ENCODE results near the gene TLCD3B.
A peak's percentile ranks its signal among the peaks of the same experiment; 100 is the strongest.

TLCD3B gene

GRCh38 chr16:29982560-29983419 is 48.3 kb downstream of the TLCD3B start:
- no peak for TF ChIP-seq CTCF (IDR thresholded peaks at IDR 0.05; ENCODE audit: insufficient read depth, missing control alignments)
- FAIRE-seq, result no peak
- no peak for DNase-seq (ENCODE audit: insufficient read length, low spot score)

DNA sequence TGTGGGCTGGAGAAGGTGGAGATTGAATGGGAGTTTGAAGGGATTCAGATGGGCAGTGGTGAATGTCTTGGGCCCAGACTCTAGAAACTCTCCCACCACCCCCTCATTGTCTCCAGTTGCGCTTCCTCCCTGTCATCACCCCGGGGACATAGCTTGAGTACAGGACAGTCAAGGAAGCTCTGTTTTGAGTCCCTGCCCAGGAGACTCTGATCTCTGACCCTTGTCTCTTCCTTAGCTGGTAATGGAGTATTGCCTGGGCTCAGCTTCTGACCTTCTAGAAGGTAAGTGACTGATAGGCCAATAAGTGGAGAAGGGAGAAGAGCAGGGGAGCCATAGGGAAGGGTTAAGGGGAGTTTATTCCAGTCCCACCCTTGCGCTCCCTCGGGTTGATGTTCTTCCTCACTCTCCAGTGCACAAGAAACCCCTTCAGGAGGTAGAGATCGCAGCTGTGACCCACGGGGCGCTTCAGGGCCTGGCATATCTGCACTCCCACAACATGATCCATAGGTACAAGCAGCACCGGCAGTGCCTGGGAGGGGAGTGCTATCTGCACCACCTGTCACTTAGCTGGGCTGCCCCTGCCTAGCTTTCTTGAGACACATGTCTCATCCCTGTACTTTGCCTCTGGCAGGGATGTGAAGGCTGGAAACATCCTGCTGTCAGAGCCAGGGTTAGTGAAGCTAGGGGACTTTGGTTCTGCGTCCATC is 52.4 kb downstream of the TLCD3B start:
- DNase-seq (ENCODE audit: insufficient read length, low spot score) (no peak), FAIRE-seq (no peak)
- TF ChIP-seq CTCF (IDR thresholded peaks at IDR 0.05; ENCODE audit: insufficient read depth, missing control alignments), result no peak

DNA sequence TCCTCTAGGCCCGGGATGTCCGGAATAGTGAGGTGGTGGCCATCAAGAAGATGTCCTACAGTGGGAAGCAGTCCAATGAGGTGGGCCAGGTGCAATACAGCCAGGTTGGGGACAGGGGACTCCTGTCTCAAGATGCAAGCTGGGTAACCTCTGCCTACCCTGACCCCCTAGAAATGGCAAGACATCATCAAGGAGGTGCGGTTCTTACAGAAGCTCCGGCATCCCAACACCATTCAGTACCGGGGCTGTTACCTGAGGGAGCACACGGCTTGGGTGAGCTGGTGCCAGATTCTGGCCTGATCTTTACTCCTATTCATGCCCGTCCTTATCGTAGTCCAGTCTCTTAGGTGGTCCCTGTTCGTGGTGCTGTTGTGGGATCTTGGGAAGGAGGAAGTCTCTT is 53.0 kb downstream of the TLCD3B start:
- DNase-seq (ENCODE audit: insufficient read length, low spot score), result peak; percentile 8
- FAIRE-seq, result no peak
- TF ChIP-seq CTCF (IDR thresholded peaks at IDR 0.05; ENCODE audit: insufficient read depth, missing control alignments), result no peak

- no peak for TF ChIP-seq CTCF (IDR thresholded peaks at IDR 0.05; ENCODE audit: insufficient read depth, missing control alignments)
- DNase-seq (ENCODE audit: insufficient read length, low spot score) (peak; percentile 7), FAIRE-seq (no peak)
Observed at GRCh38 chr16:29977063-29977825, 53.8 kb downstream of the TLCD3B start.

DNA sequence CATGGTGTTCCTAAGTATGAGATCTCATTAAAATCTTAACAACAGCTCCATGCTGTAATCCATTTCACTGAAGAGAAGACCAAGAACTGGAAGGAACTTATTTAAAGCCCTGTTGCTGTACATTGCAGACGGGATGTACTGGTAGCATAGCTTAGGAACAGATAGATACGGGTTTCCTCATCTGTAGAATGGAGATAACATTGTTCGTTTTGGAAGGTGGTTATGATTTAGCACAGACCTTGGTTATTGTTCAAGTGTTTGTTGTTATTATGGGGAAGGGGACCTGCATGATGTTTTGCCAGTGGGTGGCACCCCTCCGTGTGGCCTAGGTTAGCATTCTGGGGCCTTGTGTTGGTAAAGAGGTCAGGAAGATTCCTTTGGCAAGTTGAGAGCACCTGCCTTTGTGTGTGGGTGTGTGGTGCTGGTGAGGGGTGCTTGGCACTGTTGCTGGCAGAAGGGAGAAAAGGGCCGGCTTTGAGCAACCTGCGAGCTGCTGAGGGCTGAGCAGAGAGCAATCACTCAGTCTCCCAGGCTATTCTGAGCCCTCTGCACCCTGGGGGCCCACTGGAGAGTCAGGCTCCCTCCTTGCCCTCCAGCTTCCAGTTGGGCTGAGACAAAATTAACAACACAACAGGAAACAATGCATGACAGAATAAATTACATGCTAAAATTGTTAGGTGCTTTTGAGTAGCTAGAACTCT is 55.1 kb downstream of the TLCD3B start:
- no peak for FAIRE-seq

More for the DNA sequence above, 55.1 kb downstream of the TLCD3B start:
- peak; percentile 36 for DNase-seq (ENCODE audit: insufficient read length, low spot score)
- TF ChIP-seq CTCF (IDR thresholded peaks at IDR 0.05; ENCODE audit: insufficient read depth, missing control alignments), result no peak
